HK-2 (cell line): Measurements from ENCODE around the gene RAP2C.
"Not testable (repeated sequence)": the region's sequence is repeated elsewhere in the genome, so short reads cannot be mapped to it uniquely, and the experiment has no call there.

Experiments used
- DNase-seq: peaks from one replicate; pipeline ENCODE4 v3.0.0-alpha.2; 2018; ENCODE audit not compliant: unreplicated experiment

RAP2C gene

DNA sequence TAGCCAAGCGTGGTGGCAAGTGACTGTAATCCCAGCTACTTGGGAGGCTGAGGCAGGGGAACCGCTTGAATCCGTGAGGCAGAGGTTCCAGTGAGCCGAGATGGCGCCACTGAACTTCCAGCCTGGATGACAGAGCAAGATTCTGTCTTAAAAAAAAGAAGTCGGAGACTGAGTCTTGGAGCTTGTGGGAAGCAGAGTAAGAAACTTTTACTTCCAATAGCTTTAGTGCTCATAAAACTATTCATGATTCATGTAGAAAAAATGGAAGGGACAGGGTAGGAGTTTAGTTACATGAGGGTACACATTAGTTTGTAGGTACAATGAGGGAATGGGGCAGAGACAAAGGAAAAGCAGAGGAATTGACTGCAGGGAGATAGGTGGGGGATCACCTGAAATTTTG is 19.3 kb downstream of the RAP2C start:
- DNase-seq = no peak

DNA sequence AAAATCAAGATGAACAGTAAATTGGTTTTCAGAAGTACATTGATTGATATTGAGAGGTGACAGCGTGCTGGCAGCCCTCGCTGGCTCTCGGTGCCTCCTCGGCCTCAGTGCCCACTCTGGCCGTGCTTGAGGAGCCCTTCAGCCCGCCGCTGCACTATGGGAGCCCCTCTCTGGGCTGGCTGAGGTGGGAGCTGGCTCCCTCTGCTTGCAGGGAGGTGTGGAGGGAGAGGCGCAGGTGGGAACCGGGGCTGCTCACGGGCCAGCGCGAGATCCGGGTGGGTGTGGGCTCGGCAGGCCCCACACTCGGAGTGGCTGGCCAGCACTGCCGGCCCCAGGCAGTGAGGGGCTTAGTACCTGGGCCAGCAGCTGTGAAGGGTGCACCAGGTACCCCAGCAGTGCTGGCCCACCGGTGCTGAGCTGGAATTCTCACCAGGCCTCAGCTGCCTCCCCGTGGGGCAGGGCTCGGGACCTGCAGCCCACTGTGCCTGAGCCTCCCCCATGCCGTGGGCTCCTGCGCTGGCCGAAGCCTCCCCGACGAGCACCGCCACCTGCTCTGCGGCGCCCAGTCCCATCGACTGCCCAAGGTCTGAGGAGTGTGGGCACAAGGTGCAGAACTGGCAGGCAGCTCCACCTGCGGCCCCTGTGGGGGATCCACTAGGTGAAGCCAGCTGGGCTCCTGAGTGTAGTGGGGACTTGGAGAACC is 25.2 kb downstream of the RAP2C start:
- no peak for DNase-seq

DNA sequence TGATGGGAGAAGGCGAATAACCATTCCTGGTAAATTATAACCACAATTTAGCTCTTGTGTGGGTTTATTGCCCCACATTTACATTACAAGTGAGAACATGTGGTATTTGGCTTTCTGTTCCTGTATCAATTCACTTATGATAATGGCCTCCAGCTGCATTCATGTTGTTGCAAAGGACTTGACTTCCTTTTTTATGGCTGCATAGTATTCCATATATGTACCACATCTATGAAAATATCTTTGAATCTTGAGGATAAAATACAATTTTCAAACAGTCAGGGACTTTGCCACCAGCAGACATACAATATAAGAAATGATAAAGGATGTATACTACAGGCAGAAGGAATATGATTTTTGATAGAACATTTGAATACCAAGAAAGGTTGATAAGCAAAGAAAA is 27.3 kb downstream of the RAP2C start:
- no peak for DNase-seq

DNA sequence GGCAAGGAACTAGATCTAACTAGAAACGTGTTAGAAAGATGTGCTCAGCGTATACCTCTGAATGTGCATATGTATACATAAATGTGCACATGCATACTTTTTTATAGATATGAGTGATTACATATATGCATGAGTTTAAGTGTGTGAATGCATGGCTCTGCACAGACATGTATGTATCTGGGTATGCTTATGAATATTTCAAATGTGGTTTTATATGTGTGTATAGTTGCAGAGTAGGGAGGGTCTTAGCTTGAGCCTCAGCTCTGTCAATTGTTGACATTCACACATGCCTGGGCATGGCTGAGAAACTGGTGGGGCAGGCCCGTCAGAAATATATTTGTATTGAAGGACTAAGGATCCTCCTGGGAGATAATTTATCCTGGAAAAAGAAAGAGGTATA is 31.1 kb downstream of the RAP2C start:
- no peak for DNase-seq

DNA sequence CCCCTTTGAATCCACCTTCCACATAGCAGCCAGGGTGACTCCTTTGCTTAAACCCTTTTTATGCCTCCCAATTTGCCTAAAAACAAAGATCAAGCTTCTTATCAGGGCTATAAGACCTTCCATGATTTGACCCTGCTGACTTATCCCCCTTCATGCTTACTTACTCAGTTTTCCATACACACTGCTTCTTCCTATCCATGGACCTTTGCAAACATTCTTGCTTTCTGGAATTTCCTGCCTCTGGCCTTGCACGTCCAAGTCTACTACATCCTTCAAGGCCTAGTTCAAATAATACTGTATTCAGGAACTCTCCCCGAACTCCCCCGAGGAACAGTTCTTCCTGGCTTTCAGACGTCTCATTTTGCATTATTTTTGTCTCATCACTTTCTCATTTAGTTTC is 31.8 kb downstream of the RAP2C start:
- DNase-seq = no peak

DNA sequence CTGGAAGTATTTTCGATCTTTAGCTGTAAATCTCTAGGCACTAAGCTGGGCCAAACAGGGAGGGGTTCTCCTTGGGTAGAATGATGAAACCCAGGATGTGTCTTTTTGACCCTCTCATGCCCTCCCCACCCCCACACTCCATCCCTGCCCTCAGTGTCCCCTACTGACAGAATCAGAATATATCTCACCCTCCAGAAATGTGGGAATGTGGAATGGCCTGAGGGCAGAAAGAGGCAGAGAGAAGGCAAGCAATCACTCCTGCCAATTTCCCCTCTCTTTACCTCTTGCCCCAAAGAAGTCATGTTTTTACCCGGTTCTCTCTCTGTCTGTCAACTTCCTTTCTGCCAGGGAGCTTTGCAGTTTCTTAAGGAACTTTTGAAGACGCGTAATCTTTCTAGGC is 34.4 kb downstream of the RAP2C start:
- no peak for DNase-seq

DNA sequence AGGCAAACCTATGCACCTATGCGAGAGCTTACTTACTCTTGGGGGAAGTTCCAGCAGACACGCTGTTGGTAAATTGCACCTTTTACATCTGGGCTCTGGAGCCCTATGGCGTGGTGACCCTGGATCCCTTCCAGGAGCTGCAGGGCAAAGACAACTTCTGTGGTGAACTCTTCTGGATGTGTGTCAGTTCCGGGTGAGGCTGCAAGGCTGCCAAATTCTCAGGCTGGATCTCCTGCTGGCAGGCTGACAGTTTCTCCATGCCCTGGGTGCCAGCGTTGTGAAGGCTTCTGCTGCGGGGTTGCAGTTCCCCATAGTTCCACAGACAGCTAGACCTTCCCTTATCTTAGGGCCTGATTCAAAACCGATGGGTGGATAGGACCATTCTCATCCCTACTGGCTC is 37.9 kb downstream of the RAP2C start:
- DNase-seq = no peak

DNA sequence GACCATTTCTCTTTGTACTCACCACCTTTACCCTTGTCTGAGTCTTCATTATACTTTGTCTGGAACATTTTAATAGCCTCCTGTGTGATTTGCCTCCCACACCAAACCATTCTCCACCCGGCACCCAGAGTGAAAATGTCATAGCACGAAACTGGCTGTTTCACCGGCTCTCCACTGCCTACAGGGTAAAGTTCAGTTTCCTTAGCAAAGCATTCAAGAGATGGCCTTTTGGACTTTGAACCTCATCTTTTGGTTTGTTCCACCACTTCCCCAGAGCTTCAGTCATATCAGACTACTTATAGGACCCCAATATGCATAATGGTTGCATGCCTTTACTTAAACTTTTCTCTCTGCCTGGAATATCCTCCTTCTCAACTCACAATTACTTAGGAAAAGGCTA is 38.3 kb downstream of the RAP2C start:
- no peak for DNase-seq

DNA sequence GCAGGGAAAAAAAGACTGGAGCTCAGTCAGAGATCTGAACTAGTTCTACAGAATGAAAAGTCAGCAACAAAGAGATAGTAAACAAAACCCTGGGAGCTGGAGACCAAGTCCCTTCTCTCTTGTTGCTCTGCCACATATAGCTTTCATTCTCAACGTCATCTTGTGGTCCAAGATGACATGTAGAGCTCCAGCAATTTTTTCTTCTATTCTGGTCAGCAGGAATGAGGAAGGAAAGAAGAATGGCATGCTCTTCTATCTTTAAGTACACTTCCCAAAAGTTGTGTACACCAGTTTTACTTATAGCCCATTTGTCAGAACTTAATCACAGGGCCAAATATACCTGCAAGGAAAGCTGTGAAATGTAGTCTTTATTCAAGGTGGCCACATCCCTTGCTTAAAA is 45.6 kb downstream of the RAP2C start:
- DNase-seq = no peak

DNA sequence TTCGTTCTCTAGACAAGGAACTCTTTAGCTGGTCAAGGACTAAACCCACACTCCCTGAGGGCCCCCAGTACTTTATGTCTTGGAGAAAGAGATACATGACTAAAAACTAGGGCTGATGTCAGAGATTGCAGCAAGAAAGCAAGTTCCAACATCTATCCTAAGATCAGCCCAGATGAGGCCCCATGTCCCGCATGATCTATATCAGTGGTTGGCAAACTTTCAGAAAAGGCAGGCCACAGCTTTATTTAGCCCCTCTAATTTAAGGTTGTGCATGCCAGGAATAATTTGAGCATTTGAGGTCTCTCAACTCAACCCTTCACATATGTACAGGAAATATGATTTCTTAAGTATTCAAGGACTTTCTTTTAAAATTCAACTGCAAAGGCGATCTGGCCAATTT is 47.4 kb downstream of the RAP2C start:
- no peak for DNase-seq

DNA sequence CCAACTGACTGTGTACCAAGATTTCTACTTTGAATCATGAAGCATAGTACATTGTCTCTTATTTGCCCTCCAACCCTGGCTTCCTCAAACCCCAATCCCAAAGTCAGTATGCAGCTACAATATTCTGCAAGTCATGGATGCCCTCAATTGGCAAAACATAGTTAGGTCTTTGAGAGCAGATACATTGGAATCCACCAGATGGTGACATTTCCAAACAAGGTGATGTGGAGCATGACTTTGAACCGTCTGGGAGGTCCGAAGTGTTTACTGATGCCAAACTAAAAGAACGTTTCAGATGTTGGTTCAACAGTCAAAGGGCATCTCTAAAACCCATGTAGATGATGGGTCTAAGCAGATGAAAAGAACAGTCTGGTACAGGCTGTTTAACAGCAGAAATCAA is 47.8 kb downstream of the RAP2C start:
- no peak for DNase-seq

DNA sequence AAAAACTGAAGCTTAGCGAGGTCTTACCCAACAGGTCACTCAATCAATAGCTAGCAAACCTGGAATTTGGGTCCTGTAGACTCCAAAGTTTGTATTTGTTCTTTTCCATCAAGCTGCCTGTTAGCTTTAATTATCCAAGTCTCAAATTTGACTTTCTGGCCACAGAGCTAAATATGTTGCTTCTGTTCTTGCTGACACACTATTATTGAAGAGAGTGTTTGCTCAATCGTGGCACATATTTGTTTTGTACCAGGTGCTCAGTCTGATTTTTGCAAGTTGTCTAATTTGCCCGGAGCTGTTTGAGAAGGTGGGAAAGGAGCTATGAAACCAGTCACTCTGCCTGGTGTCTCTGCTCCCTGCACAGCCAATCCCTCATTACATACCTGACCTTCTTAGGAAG is 49.7 kb downstream of the RAP2C start:
- no peak for DNase-seq

DNA sequence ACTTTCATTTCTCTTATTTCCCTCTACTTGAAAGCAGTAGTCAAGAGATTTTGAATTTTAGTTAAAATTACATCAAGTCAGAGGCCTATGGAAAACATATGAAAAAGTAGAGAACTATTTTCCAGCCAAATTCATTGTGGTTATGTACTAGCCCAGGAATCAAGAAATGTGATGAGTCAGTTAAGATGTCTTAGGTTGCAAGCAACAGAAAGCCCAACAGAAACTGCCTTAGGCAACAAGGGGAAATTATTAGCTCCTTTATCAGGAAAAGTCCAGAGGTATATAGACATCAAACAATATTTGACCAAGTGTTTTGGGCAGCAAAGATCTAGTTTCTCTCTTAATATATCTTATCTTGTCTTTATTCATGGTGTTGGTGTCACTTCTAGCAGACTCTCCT is 53.6 kb downstream of the RAP2C start:
- no peak for DNase-seq

DNA sequence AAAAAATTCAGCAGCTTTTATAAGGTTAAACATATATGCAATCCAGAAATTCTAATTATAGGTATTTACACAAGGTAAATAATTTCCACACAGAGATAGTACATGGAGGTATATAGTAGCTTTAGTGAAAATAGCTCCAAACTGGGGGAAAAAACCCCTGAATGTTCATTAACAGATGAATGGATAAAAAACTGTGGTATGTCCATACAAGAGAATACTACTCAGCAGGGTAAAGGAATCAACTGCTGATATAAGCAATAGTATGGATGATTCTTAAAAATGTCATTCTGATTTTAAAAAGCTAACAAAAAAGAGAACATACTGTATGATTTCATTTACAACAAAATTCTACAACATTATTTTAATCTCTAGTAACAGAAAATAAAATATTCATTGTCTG is 54.2 kb downstream of the RAP2C start:
- DNase-seq = no peak

DNA sequence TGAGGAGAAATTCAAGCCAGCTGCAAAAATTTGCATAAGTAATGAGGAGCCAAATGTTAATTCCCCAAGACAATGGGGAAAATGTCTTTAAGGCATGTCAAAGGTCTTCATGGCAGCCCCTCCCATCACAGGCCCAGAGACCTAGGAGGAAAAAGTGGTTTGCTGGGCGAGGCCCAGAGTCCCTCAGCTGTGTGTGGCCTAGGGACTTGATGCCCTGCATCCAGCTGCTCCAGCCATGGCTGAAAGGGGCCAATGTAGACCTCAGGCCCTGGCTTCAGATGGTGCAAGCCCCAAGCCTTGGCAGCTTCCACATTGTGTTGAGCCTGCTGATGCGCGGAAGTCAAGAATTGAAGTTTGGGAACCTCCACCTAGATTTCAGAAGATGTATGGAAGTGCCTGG is 56.2 kb downstream of the RAP2C start:
- not testable (repeated sequence) for DNase-seq

DNA sequence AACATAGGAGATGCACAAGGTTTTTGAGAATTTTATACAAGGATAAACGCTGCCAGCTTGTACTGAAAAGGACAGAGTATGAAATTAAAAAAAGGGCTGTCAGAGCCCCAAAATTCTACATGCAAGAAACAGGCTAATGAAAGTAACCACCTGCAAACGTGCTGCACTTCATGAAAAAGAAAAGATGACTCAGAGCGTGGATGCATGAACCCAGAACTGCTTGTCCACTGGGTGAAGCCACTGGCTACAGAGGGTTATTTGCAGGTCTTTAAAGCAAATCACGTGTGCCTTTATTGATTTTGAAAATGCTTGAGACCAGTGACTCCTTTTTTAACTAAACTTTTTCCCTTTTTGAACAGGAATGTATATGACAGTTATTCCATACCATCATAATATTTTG is 66.1 kb downstream of the RAP2C start:
- DNase-seq = no peak
